Ramos (cell line): ENCODE results near the gene KPRP.

Experiments used
- in situ Hi-C: fragments of 300-500 bp; cut with MboI; formaldehyde crosslinking; loops from one replicate; pipeline ENCODE4 v1.14.3; 2022; ENCODE audit warnings: low sequenced_read_pairs; ENCODE audit not compliant: unreplicated experiment

KPRP gene

DNA sequence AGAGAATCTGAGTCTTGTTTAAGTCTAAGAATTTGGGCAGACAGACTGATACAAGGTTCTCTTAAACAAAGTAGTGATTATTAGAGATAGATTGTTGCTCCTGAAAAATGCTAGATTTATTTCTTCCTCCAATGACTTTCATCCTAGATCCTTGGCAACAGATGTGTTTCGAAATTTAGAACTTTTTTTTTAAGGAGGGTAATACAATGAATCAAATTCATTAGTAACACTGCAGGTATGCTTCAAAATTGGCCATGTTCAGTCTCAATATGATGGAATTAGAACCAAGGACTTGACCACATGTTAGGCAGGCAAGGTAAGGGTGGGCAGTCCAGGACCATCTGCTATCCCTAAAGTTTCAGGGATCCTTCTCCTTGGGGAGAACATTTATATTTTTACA is 12.6 kb downstream of the KPRP start:
- in situ Hi-C loops: no loop called here

DNA sequence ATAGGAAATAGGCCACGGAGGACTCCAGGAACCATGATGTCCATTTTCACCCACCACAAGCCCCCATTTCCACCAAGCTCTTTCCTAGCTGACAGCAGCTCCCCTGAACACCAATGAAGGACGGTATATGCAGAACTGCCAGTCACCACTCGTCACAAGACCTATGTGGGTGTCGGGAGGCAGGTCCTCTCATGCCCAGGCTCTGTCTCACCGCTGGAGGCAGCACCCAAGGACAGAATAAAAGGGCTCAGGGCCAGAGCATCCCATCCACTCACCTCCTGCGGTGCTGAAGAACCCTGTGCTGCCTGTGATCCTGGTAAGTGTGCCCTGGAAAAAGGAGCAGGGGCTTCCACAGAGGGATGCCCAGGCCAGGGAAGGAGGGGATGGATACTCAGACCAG is 17.1 kb downstream of the KPRP start, which contains the start of gene LCE1F:
TSS of gene LCE1F (plus strand) at position 266 of the 400 bp plus-strand sequence. CDS start 1,232 bp downstream, outside the sequence.
- in situ Hi-C loops: no loop called here

DNA sequence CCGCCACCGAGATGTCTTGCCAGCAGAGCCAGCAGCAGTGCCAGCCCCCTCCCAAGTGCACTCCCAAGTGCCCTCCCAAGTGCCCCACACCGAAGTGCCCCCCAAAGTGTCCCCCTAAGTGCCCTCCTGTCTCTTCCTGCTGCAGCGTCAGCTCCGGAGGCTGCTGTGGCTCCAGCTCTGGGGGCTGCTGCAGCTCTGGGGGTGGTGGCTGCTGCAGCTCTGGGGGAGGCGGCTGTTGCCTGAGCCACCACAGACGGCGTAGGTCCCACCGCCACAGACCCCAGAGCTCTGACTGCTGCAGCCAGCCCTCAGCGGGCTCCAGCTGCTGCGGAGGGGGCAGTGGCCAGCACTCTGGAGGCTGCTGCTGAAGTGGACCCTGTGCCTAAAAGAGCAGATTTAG is 18.5 kb downstream of the KPRP start:
- in situ Hi-C loops: no loop called here

DNA sequence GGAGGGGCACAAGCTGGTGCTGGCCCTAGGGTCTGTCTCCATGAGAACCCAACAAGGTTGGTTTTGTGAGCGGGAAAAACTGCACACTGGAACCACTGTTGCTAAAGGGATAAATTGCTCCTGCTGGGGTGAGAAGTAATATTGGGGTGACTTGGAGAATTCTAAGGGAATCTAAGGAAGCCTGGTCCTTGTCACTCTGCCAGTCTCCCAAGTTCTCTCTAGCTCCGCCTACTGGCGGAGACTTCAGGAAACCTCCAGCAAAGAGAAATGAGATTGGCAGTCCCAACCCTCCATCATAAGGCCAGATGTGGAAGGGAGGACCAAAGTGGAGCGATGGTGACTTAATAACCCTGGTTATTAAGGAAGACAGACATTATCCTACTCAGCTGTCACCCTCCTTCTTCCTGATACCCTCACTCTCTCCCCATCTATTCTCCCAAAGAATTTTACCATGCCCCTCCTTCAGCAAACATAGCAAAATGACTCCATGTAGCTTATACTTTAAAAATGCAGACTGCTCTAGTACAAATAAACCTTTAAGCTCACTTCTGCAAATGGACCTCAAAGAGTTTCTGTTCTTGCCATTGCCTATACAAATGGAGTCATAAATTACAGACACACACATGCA is 19.8 kb downstream of the KPRP start:
- in situ Hi-C loops: no loop called here

DNA sequence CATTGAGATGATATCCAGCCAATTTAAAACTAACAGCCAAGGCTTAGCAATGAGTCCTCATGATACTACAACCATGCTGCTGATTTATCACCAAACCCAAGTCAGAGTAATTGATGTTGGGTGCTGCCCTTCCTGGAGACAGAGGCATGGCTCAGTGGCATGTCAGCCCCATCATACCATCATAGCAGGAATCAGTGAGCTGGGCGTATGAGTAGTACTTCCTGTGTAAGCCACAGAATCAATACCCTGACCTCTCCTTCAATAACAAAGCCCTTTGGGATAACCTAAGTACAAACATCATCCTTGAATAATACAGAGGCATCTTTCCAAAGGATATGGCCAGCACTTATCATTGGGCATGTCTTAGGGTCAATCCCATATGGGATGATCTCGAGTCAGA is 25.3 kb downstream of the KPRP start:
- in situ Hi-C loops: no loop called here

DNA sequence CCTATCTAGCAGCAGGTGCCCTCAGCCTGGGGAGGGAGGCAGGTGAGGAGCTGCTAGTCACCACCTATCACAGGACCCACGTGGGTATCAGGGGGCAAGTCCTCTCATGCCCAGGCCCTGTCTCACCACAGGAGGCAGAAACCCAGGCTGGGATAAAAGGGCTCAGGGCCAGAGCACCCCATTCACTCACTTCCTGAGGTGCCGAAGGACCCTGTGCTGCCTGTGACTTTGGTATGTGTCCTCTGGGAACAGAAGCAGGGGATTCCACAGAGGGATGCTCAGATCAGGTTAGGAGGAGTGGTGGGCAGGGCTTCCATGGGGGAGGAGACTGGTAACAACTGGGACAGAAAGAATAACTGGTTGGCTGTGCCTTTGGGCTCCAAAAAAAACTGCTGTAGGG is 28.3 kb downstream of the KPRP start, which contains the start of gene LCE1E:
TSS of gene LCE1E (plus strand) at position 181 of the 400 bp plus-strand sequence. CDS start 1,043 bp downstream, outside the sequence.
- in situ Hi-C loops: no loop called here

DNA sequence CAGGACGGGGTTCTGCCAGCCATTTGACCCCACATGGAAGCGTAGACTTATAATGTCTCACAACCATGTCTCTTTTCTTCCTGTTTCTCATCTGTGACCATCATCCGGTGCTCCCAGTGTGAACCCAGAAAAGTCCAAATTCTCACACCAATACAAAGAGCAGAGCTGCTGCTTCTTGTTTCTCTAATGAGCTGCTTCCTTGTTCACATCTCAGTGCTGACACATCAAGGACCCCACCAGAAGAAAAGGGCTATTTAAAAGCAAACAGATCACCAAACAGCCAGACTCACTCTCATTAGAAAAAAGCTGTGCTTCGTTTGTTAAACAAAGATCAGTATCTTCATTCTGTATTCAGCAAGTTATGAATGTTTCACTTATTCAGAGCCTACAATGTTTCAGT is 37.9 kb downstream of the KPRP start:
- in situ Hi-C loops: no loop called here

DNA sequence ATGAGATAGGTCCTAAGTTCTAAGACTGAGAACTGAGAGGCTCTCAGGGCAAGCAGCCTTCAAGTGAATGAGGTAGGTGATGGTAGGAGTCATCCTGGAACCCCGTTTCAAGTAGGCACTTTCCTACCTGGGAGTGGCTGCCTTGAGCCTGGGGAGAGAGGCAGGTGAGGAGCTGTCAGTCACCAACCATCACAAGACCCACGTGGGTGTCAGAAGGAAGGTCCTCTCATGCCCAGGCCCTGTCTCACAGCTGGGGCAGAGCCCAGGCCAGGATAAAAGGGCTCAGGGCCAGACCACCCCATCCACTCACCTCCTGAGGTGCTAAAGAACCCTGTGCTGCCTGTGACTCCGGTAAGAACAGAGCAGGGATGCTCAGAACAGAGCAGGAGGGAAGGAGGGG is 38.6 kb downstream of the KPRP start, which contains the start of gene LCE1D:
TSS of gene LCE1D (plus strand) at position 301 of the 400 bp plus-strand sequence. CDS start 1,074 bp downstream, outside the sequence.
- in situ Hi-C loops: no loop called here

DNA sequence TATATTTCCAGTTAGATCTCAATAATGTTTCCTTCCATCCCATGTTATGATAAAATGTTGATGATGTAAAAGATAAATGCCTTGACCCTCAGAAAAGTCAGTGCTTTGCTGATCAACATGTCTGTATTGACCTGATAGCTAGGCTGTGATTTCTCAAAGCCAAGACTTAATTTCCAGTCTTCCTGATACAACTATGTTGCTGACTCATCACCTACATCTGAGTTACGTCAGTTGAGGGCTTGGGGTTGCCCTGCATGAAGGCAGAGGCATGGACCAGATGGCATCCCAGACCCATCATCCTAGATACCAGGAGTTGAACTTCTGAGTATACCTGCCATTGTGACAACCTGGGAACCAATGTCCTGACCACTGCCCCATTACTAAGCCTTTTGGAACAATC is 43.5 kb downstream of the KPRP start:
- in situ Hi-C loops: no loop called here

DNA sequence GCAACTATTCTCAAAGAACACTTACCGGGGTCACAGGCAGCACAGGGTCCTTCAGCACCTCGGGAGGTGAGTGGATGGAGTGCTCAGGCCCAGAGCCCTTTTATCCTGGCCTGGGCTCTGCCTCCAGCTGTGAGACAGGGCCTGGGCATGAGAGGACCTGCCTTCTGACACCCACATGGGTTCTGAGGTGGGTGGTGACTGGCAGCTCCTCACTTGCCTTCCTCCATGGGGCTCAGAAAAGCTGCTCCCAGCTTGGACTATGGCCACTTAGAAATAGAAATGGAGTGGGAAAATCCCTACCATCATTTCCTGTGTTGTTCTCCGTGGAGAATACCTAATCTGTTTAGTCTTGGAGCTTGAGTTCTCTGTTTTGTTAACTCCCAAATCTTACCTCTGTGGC is 48.8 kb downstream of the KPRP start, which contains the start of gene LCE1C:
TSS of gene LCE1C (minus strand) at position 76 of the 400 bp plus-strand sequence. CDS start 1,173 bp downstream, outside the sequence.
- in situ Hi-C loops: no loop called here

DNA sequence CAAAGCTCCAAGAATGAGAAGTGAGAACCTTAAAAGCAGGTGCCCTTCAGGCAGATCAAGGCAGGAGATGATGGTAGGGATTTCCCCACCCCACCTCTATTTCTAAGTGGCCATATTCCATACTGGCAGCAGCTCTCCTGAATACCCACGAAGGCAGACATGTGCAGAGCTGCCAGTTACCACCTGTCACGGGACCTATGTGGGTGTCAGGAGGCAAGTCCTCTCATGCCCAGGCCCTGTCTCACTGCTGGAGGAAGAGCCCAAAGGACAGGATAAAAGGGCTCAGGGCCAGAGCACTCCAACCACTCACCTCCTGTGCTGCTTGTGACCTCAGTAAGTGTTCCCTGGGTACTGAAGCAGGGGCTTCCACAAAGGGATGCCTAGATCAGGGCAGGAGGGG is 53.2 kb downstream of the KPRP start:
- in situ Hi-C loops: no loop called here
